ENCODE measurements around the gene B3GNT7.
"Not testable (repeated sequence)": the region's sequence is repeated elsewhere in the genome, so short reads cannot be mapped to it uniquely, and the experiment has no call there.

DNA sequence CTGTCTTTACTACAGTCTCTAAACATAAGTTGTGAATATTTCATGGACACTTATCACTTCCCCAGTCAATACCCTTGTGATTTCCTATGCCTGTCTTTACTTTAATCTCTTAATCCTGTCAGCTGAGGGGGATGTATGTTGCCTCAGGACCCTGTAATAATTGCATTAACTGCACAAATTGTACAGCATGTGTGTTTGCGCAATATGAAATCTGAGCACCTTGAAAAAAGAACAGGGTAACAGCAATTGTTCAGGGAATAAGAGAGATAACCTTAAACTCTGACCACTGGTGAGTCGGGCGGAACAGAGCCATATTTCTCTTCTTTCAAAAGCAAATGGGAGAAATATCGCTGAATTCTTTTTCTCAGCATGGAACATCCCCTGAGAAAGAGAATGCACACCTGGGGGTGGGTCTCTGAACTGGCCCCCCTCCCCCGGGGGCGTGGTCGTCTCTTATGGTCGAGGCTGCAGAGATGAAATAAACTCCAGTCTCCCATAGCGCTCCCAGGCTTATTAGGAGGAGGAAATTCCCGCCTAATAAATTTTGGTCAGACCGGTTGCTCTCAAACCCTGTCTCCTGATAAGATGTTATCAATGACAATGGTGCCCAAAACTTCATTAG, 19.4 kb upstream of the B3GNT7 start:
- not testable (repeated sequence) for TF ChIP-seq POLR2A (IDR thresholded peaks at IDR 0.05)
- TF ChIP-seq, protein P1, sequence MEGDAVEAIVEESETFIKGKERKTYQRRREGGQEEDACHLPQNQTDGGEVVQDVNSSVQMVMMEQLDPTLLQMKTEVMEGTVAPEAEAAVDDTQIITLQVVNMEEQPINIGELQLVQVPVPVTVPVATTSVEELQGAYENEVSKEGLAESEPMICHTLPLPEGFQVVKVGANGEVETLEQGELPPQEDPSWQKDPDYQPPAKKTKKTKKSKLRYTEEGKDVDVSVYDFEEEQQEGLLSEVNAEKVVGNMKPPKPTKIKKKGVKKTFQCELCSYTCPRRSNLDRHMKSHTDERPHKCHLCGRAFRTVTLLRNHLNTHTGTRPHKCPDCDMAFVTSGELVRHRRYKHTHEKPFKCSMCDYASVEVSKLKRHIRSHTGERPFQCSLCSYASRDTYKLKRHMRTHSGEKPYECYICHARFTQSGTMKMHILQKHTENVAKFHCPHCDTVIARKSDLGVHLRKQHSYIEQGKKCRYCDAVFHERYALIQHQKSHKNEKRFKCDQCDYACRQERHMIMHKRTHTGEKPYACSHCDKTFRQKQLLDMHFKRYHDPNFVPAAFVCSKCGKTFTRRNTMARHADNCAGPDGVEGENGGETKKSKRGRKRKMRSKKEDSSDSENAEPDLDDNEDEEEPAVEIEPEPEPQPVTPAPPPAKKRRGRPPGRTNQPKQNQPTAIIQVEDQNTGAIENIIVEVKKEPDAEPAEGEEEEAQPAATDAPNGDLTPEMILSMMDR (IDR thresholded peaks at IDR 0.05): not testable (repeated sequence)
